ENCODE results near the gene ZNF605. TPM values are rescaled to one million over a fixed set of nuclear protein-coding genes. Genes with fewer than 3 reads are reported as not detected.

Gene ZNF605
- total RNA-seq, 1 donor from 2014 or later = 6.6 TPM

DNA sequence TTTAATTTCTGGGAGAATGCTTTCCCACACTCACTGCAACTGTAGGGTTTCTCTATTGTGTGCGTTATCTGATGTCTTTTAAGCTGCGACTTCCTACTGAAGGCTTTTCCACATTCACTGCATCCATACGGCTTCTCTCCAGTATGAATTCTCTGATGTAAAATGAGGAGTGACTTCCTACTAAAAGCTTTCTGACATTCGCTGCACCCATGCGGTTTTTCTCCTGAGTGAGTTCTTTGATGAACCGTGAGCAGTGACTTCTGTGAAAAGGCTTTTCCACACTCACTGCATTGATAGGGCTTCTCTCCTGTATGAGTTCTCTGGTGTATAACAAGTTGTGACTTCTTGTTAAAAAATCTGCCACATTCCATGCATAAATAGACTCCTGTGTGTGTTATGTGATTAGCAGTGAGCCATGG is 29.7 kb downstream of the ZNF605 start:
- TF ChIP-seq, protein P1, sequence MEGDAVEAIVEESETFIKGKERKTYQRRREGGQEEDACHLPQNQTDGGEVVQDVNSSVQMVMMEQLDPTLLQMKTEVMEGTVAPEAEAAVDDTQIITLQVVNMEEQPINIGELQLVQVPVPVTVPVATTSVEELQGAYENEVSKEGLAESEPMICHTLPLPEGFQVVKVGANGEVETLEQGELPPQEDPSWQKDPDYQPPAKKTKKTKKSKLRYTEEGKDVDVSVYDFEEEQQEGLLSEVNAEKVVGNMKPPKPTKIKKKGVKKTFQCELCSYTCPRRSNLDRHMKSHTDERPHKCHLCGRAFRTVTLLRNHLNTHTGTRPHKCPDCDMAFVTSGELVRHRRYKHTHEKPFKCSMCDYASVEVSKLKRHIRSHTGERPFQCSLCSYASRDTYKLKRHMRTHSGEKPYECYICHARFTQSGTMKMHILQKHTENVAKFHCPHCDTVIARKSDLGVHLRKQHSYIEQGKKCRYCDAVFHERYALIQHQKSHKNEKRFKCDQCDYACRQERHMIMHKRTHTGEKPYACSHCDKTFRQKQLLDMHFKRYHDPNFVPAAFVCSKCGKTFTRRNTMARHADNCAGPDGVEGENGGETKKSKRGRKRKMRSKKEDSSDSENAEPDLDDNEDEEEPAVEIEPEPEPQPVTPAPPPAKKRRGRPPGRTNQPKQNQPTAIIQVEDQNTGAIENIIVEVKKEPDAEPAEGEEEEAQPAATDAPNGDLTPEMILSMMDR (IDR thresholded peaks at IDR 0.05; ENCODE audit: insufficient read depth, low read length, poor library complexity, severe bottlenecking) = no peak
- H3K36me3 ChIP-seq (ENCODE audit: control insufficient read depth, insufficient read depth, low read length) = no peaks in the 10 kb centered on the region
- no peak for DNase-seq (ENCODE audit: low read depth)
- H3K4me3 ChIP-seq (ENCODE audit: low read depth, low read length) = no peak overlapping the region
- H3K27me3 ChIP-seq (ENCODE audit: control insufficient read depth, insufficient read depth, low read length) = no peaks in the 10 kb centered on the region

DNA sequence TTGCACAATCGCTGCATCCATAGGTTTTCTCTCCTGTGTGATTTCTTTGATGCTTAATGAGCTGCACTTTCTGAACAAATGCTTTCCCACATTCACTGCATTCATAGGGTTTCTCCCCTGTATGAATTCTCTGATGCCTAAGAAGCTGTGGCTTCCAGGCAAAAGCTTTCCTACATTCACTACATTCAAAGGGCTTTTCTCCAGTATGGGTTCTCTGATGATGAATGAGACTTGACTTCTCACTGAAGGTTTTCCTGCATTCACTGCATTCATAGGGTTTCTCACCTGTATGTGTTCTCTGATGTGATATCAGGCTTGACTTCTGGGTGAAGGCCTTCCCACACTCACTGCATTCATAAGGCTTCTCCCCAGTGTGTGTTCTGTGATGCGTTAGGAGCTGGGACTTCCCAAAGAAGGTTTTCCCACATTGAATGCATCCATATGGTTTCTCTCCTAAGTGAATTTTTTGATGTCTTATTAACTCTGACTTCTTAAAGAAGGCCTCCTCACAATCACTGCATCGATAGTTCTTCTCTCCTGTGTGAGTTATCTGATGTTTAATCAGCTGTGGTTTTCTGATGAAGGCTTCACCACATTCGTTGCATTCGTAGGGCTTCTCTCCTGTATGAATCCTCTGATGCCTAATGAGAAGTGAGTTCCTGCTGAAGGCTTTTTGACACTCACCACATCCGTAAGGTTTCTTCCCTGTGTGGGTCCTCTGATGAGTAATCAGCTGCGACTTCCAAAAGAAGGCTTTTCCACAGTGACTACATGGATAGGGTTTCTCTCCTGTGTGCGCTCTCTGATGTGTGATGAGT is 30.3 kb downstream of the ZNF605 start:
- TF ChIP-seq, protein P1 (IDR thresholded peaks at IDR 0.05; ENCODE audit: insufficient read depth, low read length, poor library complexity, severe bottlenecking) = no peak
- Histone ChIP-seq H3K4me3 (ENCODE audit: low read depth, low read length) (no peak overlapping the region), H3K27me3 (ENCODE audit: control insufficient read depth, insufficient read depth, low read length) (no peaks in the 10 kb centered on the region), H3K36me3 (ENCODE audit: control insufficient read depth, insufficient read depth, low read length) (no peaks in the 10 kb centered on the region)
- DNase-seq (ENCODE audit: low read depth) = no peak

GRCh38 chr12:132924356-132924755 is 31.8 kb downstream of the ZNF605 start:
- Histone ChIP-seq H3K36me3 (ENCODE audit: control insufficient read depth, insufficient read depth, low read length) (no peaks in the 10 kb centered on the region), H3K4me3 (ENCODE audit: low read depth, low read length) (no peak overlapping the region), H3K27me3 (ENCODE audit: control insufficient read depth, insufficient read depth, low read length) (no peaks in the 10 kb centered on the region)
- DNase-seq (ENCODE audit: low read depth) = no peak
- TF ChIP-seq, protein P1 (IDR thresholded peaks at IDR 0.05; ENCODE audit: insufficient read depth, low read length, poor library complexity, severe bottlenecking) = no peak

- Histone ChIP-seq H3K27me3 (ENCODE audit: control insufficient read depth, insufficient read depth, low read length) (no peaks in the 10 kb centered on the region), H3K4me3 (ENCODE audit: low read depth, low read length) (no peak overlapping the region), H3K36me3 (ENCODE audit: control insufficient read depth, insufficient read depth, low read length) (no peaks in the 10 kb centered on the region)
- DNase-seq (ENCODE audit: low read depth) = no peak
- TF ChIP-seq, protein P1 (IDR thresholded peaks at IDR 0.05; ENCODE audit: insufficient read depth, low read length, poor library complexity, severe bottlenecking) = no peak
Measured at GRCh38 chr12:132923356-132923909, 32.7 kb downstream of the ZNF605 start.

GRCh38 chr12:132922676-132923075 is 33.4 kb downstream of the ZNF605 start:
- TF ChIP-seq, protein P1 (IDR thresholded peaks at IDR 0.05; ENCODE audit: insufficient read depth, low read length, poor library complexity, severe bottlenecking) = no peak
- H3K4me3 ChIP-seq (ENCODE audit: low read depth, low read length) = no peak overlapping the region
- no peak for DNase-seq (ENCODE audit: low read depth)
- H3K27me3 ChIP-seq (ENCODE audit: control insufficient read depth, insufficient read depth, low read length) = no peaks in the 10 kb centered on the region
- no peaks in the 10 kb centered on the region for H3K36me3 ChIP-seq (ENCODE audit: control insufficient read depth, insufficient read depth, low read length)
